ENCODE measurements around the gene ZAP70.

The ZAP70 gene

DNA sequence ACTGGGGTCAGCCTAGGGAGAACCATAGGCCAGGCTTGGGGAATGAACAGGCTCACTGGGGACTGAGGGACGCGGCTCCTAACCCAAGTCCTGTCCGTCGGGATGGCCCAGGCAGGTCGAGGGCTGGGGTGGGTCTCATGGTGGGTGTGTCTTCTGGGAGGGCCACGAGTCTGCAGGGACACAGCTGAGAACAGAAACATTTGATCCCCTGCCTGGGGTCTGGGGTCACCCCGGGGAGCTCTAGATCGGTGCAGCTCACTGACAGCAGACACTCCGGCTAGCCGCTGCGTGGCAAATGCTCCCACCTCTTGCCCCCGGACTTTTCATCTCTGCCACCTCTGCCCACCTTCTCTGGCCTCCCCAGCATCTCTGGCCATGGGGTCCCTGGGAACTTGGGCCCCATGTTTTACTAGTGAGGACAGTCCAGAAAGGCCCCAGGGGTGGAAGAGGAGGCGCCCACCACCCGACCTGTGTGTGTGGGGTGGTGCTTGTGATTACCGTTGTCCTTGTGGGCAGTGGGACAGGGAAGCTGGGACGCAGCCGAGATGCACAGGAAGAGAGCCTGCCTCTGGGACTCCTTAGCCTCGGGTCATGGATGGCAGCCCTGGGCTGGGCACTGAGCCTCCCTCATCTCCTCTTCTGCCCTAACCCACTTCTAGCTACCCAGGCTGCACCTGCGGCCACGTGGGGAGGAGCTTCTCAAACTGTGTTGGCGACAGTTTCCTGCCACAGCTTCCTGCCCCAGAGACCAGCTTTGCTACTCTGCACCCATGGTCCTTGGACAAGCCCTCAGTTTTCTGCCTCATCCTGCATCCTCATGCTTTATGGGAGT, 4.9 kb downstream of the ZAP70 start:
- DNase-seq: no peak

DNA sequence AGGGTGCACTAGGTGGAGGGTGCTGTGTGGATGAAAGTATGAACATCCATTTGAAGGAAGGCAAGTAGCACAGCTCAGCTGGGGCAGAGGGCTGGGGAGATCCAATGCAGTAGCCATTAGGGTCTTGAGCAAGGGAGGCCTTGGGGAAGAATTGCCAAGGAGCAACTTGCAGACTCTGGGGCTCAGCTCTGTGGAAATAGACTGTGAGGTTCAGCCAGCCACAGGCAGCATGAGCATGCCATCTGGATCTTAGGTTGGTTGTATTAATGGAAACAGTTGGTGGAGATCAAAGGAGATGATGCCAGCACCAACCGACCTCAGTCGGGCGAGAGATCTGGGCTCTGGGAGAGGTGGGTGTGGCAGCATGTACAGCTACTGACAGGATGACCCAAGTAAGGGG, 5.6 kb downstream of the ZAP70 start:
- no peak for DNase-seq

- DNase-seq: no peak
Observed at GRCh38 chr2:97719362-97720155, 6.2 kb downstream of the ZAP70 start.

DNA sequence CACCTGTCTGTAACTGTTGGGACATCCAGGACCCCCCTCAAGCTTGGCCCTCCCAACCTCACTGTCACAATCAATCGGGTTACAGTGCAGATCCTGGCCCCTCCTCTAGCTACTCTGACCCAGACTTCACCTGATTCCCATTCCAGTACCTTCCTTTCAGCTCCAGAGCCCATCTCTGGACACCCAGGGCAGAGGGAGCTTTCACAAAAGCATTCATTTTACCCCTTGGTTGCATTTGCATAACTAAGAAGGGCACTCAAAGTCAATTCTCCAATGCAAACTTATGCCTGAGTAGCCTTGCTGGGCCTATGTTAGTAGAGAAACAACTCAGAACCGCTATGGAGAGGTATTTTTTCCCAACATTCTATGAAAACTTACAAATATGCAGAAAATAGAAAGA, 7.4 kb downstream of the ZAP70 start:
- DNase-seq: no peak

GRCh38 chr2:97722227-97722626, 8.9 kb downstream of the ZAP70 start:
- no peak for DNase-seq

DNA sequence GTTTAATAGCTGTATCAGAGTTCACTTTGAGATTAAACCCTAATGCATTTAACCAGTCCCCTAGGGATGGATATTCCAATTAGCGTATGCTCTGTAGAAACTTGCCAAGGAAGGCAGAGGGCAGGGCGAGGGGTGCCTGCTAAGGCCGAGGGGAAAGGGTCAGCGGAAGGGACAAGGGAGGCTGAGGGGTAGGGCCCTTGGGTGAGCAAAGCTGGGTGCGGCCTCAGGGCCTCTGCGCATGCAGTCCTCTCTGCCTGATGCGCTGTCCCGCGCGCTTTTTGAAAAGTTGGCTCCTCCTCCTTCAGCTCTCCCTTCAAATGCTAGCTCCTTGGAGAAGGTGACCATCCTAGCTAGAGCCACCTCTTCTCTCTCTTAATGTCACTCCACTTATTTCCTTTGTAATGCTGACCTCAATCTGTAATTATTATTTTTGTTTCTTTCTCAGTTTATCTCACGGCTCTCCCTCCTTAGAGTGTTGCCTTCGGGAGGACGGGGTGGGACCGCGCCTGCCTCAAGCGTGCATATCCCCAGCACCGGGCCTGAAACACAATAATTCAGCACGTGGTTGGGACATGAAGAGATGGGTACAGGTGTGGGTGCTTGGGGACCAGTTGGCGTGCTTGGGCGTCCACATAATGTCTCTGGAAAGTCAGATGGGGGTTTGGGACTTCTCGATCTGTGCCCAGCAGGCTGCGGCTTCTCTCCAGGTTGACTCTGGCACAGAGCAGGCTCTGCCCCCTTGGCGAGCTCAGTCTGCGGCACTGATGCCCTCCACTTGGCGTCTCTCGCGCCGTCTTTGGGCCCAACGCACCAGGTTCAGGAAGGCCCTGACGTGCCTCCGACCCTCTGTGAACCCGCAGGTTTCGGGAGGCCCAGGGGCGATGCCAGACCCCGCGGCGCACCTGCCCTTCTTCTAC, 10.0 kb downstream of the ZAP70 start:
- DNase-seq: no peak

GRCh38 chr2:97724073-97724410, 10.7 kb downstream of the ZAP70 start:
- no peak for DNase-seq

GRCh38 chr2:97724501-97724900, 11.1 kb downstream of the ZAP70 start:
- no peak for DNase-seq

DNA sequence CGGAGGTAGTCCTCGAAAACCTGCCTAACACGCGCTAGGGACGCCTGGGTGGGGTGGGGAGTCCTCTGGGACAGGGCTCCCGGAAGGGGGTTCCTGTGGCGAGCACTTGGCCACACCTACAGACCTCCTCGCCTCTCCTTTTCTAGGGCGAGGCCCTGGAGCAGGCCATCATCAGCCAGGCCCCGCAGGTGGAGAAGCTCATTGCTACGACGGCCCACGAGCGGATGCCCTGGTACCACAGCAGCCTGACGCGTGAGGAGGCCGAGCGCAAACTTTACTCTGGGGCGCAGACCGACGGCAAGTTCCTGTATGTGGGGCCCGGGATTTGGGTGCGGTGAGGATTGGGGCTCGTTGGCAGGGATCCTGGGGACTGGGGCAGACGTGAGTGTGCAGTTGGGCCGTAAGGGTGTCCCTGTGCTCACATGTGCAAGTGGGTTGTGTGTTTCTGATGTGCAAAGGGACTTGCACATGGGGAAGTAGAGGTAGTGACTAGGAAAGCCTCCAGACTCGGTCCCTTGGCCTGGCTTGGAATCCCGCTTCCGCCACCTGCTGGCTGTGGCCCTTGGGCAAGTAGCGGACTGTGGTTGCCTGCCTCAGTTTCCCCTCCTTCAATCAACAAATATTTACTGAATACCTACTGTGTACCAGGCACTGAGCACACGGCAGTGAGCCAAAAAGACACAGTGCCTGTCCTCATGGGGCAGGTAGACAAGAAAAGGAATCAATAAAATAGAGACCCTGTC, 11.7 kb downstream of the ZAP70 start:
- no peak for DNase-seq

DNA sequence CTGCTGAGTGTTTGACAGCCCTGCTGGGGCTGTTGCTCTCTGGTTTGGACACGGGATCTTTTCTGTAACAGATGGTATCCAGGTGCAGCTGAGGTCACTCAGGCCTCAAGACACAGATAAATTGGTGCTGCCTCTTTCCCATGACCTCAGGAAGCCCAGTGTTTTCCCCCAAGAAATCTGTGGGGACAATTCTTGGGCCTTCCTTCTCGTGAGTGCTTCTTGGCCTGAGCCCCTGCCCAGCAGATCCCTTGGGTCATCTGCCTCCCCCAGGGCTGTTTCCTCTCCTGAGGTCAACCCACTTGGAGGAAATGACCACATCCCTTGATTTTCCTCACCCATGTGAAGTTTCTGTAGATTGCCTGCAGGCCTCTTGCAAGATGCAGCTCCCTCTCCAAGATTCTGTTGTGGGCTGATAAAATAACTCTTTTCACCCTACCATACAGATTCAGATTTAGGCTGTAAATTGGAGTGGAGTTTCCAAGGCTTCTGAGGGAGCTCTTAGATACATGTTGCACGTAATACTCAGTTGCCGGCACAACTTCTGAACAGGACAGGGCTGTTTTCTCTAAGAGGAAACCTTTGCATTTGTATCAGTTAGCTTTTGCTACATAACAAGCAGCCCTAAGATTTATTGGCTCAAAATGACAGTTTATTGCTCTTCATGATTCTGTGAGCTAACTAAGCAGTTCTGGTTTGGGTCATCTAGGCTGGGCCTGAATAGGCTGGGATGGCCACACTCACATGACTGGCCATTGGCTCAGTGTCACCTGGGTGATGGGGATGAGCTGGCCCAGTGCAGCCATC, 13.1 kb downstream of the ZAP70 start:
- no peak for DNase-seq

DNA sequence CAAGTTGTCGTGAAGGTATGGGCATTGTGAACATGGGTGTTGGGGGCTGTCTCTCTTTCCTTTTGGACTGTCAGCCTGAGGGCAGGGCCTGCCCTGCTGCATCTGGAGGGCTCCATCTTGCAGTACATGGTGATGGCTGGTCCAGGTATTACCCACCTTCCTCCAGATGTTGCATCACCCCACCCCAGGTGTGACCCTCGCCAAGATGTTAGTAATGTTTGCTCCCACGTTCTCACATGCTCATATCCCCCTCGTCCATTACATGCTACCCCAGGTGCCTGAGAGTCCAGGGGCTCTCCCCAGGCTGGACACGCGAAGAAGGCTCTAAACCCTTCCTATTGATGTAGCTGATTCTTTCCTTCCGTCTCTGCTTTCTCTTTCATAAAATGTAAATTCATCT, 13.9 kb downstream of the ZAP70 start:
- no peak for DNase-seq

DNA sequence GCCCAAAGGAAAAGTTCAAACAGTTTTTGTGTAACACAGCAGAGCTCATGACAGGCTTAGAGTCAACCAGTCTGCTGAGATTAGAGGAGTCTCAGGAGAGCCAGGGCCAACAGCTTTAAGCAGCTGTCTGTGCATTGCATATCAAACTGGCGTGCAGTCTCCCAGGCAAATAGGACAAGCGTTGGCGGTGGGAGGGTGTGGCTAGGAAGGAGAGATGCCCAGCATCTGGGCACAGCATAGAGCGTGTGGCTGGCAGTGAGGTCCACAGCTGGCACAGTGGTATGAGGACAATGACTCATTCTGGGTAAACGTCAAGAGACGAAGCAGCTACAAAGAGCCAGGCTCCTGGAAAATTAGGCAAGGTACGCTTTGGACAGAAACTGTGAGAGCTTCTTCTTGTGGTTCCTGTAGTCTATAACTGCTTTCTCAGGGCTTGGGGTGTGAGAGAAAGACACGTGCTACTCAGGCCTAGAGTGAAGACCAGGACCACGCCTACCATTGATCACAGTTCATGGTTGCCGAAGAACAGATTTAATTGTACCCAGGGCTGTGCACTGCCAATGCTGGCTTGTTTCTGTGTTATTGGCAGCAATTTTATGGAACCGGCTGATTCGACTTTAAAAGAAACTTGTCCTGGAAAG, 14.8 kb downstream of the ZAP70 start:
- DNase-seq: no peak

GRCh38 chr2:97730245-97730644, 16.9 kb downstream of the ZAP70 start:
- no peak for DNase-seq

DNA sequence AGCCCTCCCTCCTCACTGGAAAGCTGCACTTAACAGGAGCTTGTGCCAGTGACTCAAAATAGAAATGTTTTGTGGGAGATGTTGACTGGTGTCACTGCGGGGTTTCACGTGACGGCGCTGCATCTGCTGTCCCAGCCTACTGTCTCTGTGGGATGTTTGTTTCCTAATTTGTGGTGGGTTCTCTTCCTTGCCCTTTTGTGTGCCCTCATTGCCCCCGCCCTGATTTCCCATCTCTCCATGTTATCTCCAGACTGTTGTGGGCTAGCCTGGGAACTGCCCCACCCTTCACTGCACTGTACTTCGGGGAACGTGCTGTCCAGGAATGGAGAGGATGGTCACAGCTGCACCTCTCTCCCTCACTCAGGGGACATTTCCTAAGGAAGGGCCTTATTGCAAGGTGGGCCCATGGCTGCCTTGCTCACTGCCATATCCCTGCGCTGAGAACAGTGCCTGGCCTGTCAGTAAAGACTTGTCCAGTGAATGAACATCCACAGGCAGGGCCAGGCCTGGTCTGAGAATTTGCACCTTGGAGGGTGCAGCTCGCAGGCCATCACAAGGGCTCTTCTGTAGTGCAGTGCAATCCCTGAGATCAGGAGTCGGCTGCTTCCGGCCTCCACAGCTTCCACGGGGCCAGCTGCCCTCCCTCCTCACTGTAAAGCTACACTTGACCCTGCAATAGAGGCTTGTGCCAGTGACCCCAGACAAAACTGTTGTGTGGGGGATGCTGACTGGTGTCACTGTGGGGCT, 18.1 kb downstream of the ZAP70 start:
- no peak for DNase-seq

DNA sequence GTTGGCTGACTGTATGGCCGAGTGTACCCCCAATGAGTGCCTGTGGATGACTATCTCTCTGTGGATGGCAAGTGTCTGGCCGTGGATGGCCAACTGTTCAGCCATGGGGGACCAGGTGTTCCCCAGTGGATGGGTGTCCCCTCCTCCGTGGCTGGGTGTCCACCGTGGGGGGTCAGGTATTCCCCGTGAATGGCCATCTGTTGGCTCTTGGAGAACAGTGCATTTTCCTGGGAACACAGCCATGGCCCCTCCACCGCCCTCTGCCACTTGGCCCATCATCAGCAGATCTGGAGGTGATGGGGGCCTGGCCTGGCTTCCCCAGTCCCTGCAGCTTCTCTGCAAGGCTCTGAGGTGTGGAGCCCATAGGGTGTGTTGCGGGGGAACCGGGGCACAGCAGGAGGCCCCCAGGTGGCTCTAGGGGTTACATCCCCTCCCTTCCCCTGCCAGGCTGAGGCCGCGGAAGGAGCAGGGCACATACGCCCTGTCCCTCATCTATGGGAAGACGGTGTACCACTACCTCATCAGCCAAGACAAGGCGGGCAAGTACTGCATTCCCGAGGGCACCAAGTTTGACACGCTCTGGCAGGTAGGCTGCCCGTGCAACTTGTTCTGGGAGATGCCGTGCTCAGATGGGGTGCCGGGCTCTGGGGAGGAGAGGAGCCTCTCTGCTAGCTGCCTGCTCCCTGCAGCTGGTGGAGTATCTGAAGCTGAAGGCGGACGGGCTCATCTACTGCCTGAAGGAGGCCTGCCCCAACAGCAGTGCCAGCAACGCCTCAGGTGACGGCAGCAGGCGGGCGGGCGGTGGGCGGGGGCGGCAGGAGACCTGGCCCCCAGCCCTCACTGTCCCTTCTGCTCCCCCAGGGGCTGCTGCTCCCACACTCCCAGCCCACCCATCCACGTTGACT, 19.3 kb downstream of the ZAP70 start:
- DNase-seq: no peak

- DNase-seq: no peak
Observed at GRCh38 chr2:97733341-97734035, 20.1 kb downstream of the ZAP70 start.

- no peak for DNase-seq
Observed at GRCh38 chr2:97734061-97735051, 21.0 kb downstream of the ZAP70 start.
